ENCODE data around the gene FOXA2.

The FOXA2 gene

DNA sequence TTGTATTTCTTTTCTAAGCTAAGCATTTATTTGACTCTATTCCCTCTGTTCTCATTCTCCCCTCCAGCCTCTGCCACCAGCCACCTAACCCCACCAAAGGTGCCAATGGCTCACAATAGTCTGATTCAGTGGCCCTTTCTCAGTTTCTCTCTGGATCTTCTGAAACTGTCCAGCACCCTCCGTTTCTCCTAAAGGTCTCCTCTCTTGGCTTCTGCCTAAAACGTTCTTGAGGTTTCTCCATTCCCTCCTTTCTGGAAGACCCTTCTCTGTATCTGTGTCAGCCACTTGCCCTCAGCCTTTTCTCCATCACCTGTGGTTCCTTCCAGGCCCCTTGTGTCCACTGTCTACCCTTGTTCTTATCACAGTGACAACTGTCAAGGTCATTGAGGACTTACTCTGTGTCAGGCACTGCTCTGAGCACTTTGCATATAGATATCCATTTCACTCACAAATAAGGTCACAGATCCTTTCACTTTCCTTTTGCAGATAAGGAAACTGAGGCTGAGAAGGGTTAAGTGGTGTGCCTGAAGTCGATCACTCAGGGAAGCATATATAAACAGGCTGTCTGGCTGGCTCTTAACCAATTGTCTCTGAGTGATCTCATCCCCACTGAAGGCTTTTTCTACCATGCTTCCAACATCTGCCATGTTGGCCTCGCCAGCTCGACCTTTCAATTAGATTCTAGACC is 48.1 kb downstream of the FOXA2 start:
- DNase-seq, result no peak

DNA sequence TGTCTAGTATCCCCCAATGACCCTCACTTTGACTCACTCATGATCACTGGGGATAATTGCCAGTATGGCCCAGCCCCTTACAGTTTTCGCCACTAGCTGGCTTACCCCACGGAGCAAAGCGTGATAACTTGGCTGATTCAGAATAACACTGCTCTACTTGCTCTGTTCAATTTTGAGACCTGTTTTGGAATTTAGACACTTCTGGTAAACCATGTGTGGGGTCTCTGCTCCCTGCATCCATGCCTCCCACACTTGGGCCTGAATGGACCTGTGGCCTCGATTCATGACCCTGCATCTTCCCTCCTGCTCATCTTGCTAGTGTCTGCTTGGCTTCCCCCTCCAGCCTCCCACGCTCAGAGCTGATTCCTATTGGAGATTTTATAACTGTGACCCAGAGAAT is 48.9 kb downstream of the FOXA2 start:
- no peak for DNase-seq

DNA sequence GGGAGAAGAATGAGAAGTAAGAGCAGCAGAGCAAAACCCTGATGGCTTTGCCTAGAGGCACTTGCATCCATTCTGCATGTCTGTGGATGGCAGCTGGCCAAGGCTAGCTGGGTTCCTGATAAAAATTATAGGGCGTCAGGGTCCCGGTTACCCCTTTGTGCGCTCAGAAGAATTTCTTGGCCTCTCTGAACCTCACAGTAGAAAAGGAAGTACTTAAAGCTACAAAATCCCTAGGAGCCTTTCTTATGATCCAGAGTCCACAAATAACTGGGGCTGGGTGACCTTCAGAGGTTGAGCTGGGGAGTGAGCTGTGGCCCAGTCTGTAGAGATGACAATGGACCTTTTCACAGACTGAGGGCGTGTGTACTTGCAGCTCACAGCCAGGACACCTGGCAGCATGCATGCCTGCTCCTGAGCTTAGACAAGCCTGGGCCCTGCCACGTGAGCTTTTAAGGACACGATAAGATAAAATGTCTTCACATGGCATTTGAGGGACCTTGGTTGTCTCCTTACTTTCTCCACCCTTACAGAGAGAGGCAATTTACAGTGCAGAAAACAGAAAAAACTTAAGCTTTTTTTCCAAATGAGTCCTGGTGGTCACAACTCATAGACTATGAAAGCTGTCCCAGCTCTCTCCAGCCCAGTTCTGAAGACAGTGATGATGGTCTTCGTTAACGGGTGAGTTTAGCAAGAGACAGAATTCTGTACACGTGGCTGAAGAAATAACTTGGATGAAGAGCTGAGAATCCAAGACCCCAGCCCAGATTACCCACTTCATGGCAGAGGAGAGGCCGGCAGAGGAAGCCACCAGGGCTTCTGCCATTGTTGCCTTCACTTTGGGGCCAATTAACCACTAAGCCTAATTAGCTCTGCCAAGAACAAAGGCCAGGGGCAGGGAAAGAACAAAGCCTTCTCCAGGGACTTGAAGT is 50.3 kb downstream of the FOXA2 start:
- DNase-seq, result no peak

DNA sequence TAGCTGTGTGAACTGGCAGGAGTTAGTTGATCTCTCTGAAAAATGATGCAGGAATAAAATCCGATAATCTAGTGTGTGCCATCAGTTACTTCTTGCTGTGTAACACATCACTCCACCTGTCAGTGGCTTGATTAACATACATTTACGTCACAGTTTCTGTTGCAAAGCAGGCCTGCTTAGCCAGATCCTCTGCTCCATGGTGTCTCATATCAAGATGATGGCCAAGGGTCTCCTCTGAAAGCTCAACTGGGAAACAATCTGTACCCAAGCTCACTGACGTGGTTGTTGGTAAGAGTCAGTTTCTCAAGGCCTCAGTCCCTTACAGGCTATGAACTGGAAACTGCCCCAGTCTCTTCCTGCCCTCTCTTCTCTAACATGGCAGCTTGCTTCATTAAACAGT is 51.8 kb downstream of the FOXA2 start:
- no peak for DNase-seq

DNA sequence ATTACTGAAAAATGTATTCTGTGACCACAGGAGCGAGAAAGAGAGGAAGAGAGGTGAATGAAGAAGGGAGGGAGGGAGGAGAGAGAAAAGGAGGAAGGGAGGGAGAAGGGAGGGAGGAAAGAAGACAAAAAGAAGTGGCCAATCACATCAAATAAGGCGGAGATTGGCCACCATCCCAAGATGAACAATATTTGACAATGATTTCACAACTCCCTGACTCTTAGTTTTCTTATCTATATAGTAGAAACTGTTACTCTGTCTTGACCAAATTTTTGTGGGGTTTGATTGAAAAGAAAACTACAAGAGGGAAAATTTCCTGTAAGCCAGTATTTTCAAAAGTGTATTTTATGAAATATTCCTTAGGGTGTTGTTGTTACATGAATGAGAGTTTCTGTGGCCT is 52.6 kb downstream of the FOXA2 start:
- DNase-seq, result no peak

DNA sequence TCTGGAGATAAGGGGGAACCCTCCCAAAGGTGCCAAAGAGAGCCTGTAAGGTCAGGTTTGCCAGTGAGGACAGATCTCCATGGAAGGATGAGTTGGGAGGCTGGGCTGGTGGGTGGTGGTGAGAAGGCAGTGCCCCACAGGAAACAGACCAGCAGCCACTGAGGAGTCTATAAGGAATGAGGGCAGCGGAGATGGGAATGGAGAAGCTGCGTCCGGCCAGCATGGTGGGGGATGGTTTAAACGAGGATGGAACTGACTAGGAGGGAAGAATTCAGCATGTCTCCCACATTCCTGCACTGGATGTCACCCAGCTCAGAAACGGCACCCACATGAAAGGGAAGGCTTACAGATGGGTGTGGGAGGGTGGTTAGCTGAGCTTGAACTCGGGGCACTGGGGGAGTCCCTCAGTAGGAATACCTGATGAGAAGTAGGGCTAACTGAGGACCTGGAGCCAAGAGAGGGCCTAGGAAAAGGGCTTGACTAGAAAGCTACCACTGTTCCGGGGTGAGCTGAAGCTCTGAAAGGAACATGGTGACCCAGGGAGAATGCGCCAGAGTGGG is 53.2 kb downstream of the FOXA2 start:
- no peak for DNase-seq

Measured in NCI-H1436 treated with DMSO at 0.1 percent for 48 hours (cell line).